ENCODE results near the gene IFNLR1. TPM values are rescaled to one million over a fixed set of nuclear protein-coding genes. Genes with fewer than 3 reads are reported as not detected.

IFNLR1 gene
- total RNA-seq, 3 donors from 2014 or later = 3.4 to 5.1 (median 4.6) TPM

GRCh38 chr1:24155011-24155782 lies 31.9 kb downstream of the IFNLR1 start:
- no peak for DNase-seq
- H3K36me3 Mint-ChIP-seq (ENCODE audit: insufficient read depth) = peaks cover 4% of the 10 kb centered on the region

DNA sequence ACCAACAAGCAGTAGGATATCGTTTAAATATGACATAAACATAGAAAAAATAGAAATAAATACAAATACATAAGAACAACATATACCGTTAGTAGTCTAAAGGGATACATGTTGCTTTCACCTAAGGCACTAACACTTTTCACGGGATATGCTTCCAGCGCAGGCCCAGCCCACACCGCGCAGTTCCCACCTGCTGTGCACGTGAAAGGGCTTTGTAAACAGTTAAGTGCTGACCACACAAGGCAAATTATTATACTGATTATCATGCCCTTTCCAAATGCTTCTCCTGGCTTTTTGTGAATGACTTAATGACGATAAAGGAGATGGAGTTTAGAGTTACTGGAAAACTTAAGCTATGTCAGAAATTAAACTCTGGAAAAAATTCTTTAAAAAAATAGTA lies 32.9 kb downstream of the IFNLR1 start:
- no peak for DNase-seq
- H3K4me3 Mint-ChIP-seq = no peak overlapping the region
- no peak for ATAC-seq
- H3K36me3 Mint-ChIP-seq (ENCODE audit: insufficient read depth) = peaks cover 4% of the 10 kb centered on the region
- H3K4me1 Mint-ChIP-seq (ENCODE audit: low read depth) = peaks cover 16% of the 10 kb centered on the region
- H3K9me3 Mint-ChIP-seq = no peaks in the 10 kb centered on the region
- peaks cover 26% of the 10 kb centered on the region for H3K27me3 Mint-ChIP-seq (ENCODE audit: low read depth)

More at GRCh38 chr1:24155011-24155782, 31.9 kb downstream of the IFNLR1 start:
- H3K4me3 Mint-ChIP-seq = no peak overlapping the region
- peaks cover 26% of the 10 kb centered on the region for H3K27me3 Mint-ChIP-seq (ENCODE audit: low read depth)
- H3K4me1 Mint-ChIP-seq (ENCODE audit: low read depth) = peaks cover 10% of the 10 kb centered on the region
- ATAC-seq = no peak
- no peaks in the 10 kb centered on the region for H3K9me3 Mint-ChIP-seq

GRCh38 chr1:24152631-24153494 lies 34.2 kb downstream of the IFNLR1 start:
- DNase-seq (no peak), ATAC-seq (no peak)
- no peak overlapping the region for H3K4me3 Mint-ChIP-seq
- H3K27me3 Mint-ChIP-seq (ENCODE audit: low read depth) = peaks cover 28% of the 10 kb centered on the region
- H3K4me1 Mint-ChIP-seq (ENCODE audit: low read depth) = peaks cover 16% of the 10 kb centered on the region
- no peaks in the 10 kb centered on the region for H3K9me3 Mint-ChIP-seq
- peaks cover 3% of the 10 kb centered on the region for H3K36me3 Mint-ChIP-seq (ENCODE audit: insufficient read depth)

GRCh38 chr1:24151175-24151533 lies 35.9 kb downstream of the IFNLR1 start:
- no peak for DNase-seq

DNA sequence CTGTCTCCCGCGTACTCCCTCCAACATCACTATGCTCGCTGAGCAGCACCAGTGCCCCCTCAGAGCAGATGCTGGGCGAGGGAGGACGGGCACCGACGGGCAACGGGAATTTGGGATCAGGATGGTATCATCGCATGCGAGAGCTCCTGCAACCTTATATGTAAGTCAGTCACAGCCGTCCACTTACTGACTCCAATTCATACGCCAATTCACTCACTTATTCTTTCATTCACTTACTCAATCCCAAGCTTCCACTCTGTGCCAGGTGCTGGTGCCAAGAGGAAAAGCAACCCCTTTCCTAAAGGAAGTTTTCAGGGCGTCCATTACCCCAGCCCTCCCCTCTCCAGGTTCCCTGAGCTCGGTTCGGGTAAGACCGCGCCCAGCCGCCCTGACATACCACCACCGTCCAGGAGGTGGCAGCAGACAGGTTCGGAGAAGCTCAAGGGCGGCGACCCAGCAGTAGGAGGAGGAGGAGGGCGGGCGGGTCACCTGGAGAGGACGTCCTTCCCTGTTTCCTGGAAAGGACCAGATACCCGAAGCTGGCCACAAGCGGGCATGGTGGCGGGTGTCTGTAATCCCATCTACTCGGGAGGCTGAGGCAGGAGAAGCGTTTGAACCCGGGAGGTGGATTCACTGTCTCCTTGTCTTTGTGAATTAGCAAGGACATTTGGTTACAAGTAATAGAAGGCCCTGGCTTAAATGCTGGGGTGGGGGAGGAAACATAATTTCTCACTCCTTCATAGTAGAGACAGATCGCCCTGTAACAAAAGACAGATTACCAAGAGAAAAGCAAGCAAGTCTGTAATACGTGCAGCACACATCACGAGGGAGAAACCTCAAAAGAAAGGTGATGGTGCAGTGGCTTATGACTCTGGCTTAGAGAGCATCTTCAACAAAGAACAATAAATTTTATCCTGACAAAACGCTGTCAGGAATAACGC lies 36.6 kb downstream of the IFNLR1 start:
- Mint-ChIP-seq H3K9me3 (no peaks in the 10 kb centered on the region), H3K27me3 (ENCODE audit: low read depth) (peaks cover 34% of the 10 kb centered on the region), H3K4me3 (peak overlapping the region; percentile 56), H3K4me1 (ENCODE audit: low read depth) (peaks cover 16% of the 10 kb centered on the region), H3K36me3 (ENCODE audit: insufficient read depth) (no peaks in the 10 kb centered on the region)
- DNase-seq (peak; percentile 87), ATAC-seq (peak; percentile 89 to 91)

More at GRCh38 chr1:24151175-24151533, 35.9 kb downstream of the IFNLR1 start:
- Mint-ChIP-seq H3K36me3 (ENCODE audit: insufficient read depth) (no peaks in the 10 kb centered on the region), H3K9me3 (no peaks in the 10 kb centered on the region), H3K4me1 (ENCODE audit: low read depth) (peaks cover 16% of the 10 kb centered on the region), H3K27me3 (ENCODE audit: low read depth) (peaks cover 32% of the 10 kb centered on the region), H3K4me3 (peak overlapping the region; percentile 56)
- ATAC-seq = no peak

GRCh38 chr1:24149866-24150233 lies 37.2 kb downstream of the IFNLR1 start:
- ATAC-seq (peak; percentile 86 to 89), DNase-seq (peak; percentile 37)
- Mint-ChIP-seq H3K4me1 (ENCODE audit: low read depth) (peaks cover 16% of the 10 kb centered on the region), H3K36me3 (ENCODE audit: insufficient read depth) (no peaks in the 10 kb centered on the region), H3K4me3 (peak overlapping the region; percentile 56), H3K9me3 (no peaks in the 10 kb centered on the region), H3K27me3 (ENCODE audit: low read depth) (peaks cover 34% of the 10 kb centered on the region)

DNA sequence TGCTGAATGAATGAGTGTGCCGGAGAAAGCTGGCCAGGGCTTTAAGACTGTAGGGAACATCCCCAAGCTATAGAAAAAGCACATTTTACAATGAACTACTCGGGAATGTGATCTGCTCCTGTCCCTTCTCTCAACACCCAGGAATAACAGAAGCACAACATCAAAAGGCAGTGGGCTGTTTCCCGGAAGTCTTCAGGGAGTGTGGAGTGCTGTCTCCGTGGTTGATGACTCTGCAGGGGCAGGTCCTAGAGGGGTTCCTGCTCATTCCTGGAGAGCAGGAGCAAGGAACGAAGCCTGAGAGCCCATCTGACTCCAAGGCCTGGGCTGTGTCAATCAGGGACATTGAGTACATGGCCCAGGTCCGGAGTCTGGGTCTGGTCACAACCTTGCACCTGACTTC lies 39.3 kb downstream of the IFNLR1 start:
- ATAC-seq = no peak
- H3K4me3 Mint-ChIP-seq = no peak overlapping the region
- H3K9me3 Mint-ChIP-seq = no peaks in the 10 kb centered on the region
- H3K4me1 Mint-ChIP-seq (ENCODE audit: low read depth) = peaks cover 16% of the 10 kb centered on the region
- no peak for DNase-seq
- H3K27me3 Mint-ChIP-seq (ENCODE audit: low read depth) = peaks cover 26% of the 10 kb centered on the region
- no peaks in the 10 kb centered on the region for H3K36me3 Mint-ChIP-seq (ENCODE audit: insufficient read depth)

DNA sequence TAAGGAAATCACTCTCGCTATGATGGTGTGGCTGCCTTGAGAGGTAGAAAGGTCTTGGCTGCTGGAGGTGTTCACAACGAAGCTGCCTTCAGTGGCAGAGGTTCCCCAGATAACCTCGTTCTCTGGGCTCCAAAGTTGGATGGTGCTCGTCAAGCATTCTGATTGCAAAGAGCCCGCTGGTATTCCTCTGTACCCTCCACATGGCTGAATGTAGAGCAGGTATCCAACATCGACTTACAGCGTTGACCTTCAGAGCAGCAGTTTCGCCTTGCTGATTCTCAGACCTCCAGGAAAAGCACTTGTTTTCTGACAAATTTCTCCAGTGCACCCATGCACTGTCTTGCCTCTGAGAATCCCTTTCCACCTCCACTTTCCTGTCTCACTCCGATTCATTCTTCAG lies 39.9 kb downstream of the IFNLR1 start:
- DNase-seq (no peak), ATAC-seq (no peak)
- no peaks in the 10 kb centered on the region for H3K36me3 Mint-ChIP-seq (ENCODE audit: insufficient read depth)
- H3K27me3 Mint-ChIP-seq (ENCODE audit: low read depth) = peaks cover 25% of the 10 kb centered on the region
- peaks cover 16% of the 10 kb centered on the region for H3K4me1 Mint-ChIP-seq (ENCODE audit: low read depth)
- no peaks in the 10 kb centered on the region for H3K9me3 Mint-ChIP-seq
- H3K4me3 Mint-ChIP-seq = no peak overlapping the region

- DNase-seq (no peak), ATAC-seq (no peak)
- Mint-ChIP-seq H3K4me3 (no peak within 1 kb of the TSS), H3K4me1 (ENCODE audit: low read depth) (no peaks in the 10 kb centered on the region), H3K36me3 (ENCODE audit: insufficient read depth) (no peaks in the 10 kb centered on the region), H3K27me3 (ENCODE audit: low read depth) (peaks cover 9% of the 10 kb centered on the region), H3K9me3 (no peaks in the 10 kb centered on the region)
Observed at GRCh38 chr1:24142546-24143534, 44.2 kb downstream of the IFNLR1 start, which contains the start of gene IL22RA1. Gene IL22RA1, minus strand, starts transcription at chr1:24143140. Its CDS starts 58 bp downstream, at chr1:24143082.

GRCh38 chr1:24141311-24141997 lies 45.6 kb downstream of the IFNLR1 start:
- H3K4me3 Mint-ChIP-seq = no peak overlapping the region
- DNase-seq (no peak), ATAC-seq (no peak)
- no peaks in the 10 kb centered on the region for H3K36me3 Mint-ChIP-seq (ENCODE audit: insufficient read depth)
- H3K4me1 Mint-ChIP-seq (ENCODE audit: low read depth) = no peaks in the 10 kb centered on the region
- peaks cover 6% of the 10 kb centered on the region for H3K27me3 Mint-ChIP-seq (ENCODE audit: low read depth)
- no peaks in the 10 kb centered on the region for H3K9me3 Mint-ChIP-seq

DNA sequence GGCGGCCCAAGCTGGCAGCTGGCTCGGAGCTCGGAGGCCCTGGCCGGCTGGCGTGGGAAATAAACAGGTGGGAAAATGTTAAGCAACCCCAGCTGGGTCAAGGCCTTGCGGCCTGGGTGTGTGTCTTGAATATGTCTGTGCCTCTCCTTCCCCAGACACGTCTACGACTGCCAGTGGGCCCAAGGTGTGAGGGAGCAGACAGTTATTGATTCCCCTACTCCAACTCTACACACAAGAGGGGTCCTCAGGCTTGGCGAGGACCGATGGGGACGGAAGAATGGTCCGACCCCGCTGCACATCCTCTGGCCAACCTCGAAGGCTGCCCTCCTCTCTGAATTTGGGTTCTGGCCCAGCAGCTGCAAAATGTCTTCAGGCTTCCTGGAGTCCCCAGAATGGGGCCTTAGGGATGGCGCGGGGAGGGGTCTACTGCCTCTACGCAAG lies 46.3 kb downstream of the IFNLR1 start:
- H3K4me1 Mint-ChIP-seq (ENCODE audit: low read depth) = no peaks in the 10 kb centered on the region
- no peak overlapping the region for H3K4me3 Mint-ChIP-seq
- no peaks in the 10 kb centered on the region for H3K36me3 Mint-ChIP-seq (ENCODE audit: insufficient read depth)
- H3K9me3 Mint-ChIP-seq = no peaks in the 10 kb centered on the region
- peaks cover 6% of the 10 kb centered on the region for H3K27me3 Mint-ChIP-seq (ENCODE audit: low read depth)
- ATAC-seq (no peak), DNase-seq (no peak)

DNA sequence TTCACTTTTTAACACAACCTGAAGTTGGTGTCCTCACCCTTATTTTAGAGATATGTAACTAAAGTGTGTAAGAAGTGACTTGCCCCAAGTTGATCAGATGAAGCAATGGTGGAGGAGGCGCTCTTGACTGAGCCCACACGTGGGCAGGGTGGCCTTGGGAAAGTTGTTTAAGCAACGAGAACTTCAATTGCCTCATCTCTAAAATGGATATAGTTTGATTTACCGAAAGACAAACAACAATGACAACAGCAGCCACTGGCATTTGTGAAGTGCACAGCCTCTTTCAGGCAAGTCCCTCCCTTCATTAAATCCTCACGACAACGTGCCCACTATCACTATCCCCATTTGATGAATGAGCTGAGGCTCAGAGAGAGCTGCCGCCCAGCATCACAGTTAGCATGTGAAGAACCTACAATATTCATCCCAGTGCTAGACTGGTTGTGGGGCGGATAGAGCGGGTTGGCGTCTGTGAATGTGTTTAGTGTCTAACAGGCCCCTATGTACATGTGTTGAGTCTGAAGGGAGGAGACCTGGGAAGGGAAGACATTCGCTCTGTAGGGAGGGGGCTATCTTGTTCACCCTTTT lies 47.2 kb downstream of the IFNLR1 start:
- H3K4me3 Mint-ChIP-seq = no peak overlapping the region
- peaks cover 5% of the 10 kb centered on the region for H3K27me3 Mint-ChIP-seq (ENCODE audit: low read depth)
- H3K4me1 Mint-ChIP-seq (ENCODE audit: low read depth) = no peaks in the 10 kb centered on the region
- no peak for ATAC-seq
- no peak for DNase-seq
- no peaks in the 10 kb centered on the region for H3K9me3 Mint-ChIP-seq
- H3K36me3 Mint-ChIP-seq (ENCODE audit: insufficient read depth) = no peaks in the 10 kb centered on the region

All from activated T-cell treated with anti-CD3 and anti-CD28 coated beads, Interleukin-2, amount 50 U/mL, for 4 hours (primary cell).